A549 (cell line): Measurements from ENCODE around the gene CD200R1. TPM values are rescaled to one million over a fixed set of nuclear protein-coding genes. Genes with fewer than 3 reads are reported as not detected.

Experiments used
- ATAC-seq, 2 experiments: fragments of 200-7000 bp in 1 of 2; fragments of >200 bp in 1 of 2; cut with Nextera tagmentation in 1 of 2; cut with Tn5 transposase in 1 of 2; 3 replicates each; pipeline versions ENCODE4 v1.8.0 to v1.9.1; 2018 to 2020; ENCODE audit warnings: mild to moderate bottlenecking in 1 of 2, moderate library complexity in 1 of 2
- CTCF ChIA-PET: fragments of 300-600 bp; sonication (Branson Sonifier 250); formaldehyde crosslinking; extraction: SDS; loops from one replicate; lab custom pipeline; 2021; ENCODE audit warnings: antibody characterized with exemption, inconsistent platforms; lab: Yijun Ruan, JAX
- POLR2A ChIA-PET: fragments of 350-600 bp; formaldehyde crosslinking; extraction: SDS; loops from one replicate; lab custom pipeline; 2021; ENCODE audit warnings: antibody characterized with exemption, inconsistent platforms; lab: Yijun Ruan, JAX
- DNase-seq, 2 experiments: peaks; one replicate each; pipeline versions ENCODE4 v3.0.0 to v3.0.0-alpha.2; 2011 to 2016; ENCODE audit warnings: low read depth in 1 of 2, low spot score in 1 of 2
- FAIRE-seq: peaks from 2 replicates; lab custom pipeline; 2011; peaks lifted over from hg19 to GRCh38; lab: Jason Lieb, UNC
- H3K27ac ChIP-seq, 2 experiments: fragments of >200 bp; sonication (Bioruptor Twin); formaldehyde crosslinking; 3 replicates each; pipeline ENCODE4 v1.5.1; 2016 to 2017
- H3K4me1 ChIP-seq: fragments of >200 bp; sonication (Bioruptor Twin); formaldehyde crosslinking; 3 replicates; pipeline ENCODE4 v1.6.1; 2016
- H3K4me2 ChIP-seq: fragments of >200 bp; sonication (Bioruptor Twin); formaldehyde crosslinking; 3 replicates; pipeline ENCODE4 v1.6.1; 2016
- H3K4me3 ChIP-seq: fragments of >200 bp; sonication (Bioruptor Twin); formaldehyde crosslinking; 3 replicates; pipeline ENCODE4 v1.5.1; 2016
- H3K9me3 ChIP-seq: fragments of >200 bp; sonication (Bioruptor Twin); formaldehyde crosslinking; 3 replicates; pipeline ENCODE4 v1.6.1; 2016
- ATOH8 ChIP-seq: fragments of 250-450 bp; sonication (Bioruptor Pico); IDR thresholded peaks from 2 replicates; pipeline ENCODE4 v1.5.0; 2020; ENCODE audit warnings: low read depth, mild to moderate bottlenecking, moderate library complexity
- CTCF ChIP-seq: fragments of >200 bp; sonication (Bioruptor Twin); formaldehyde crosslinking; IDR thresholded peaks from 3 replicates; pipeline ENCODE4 v1.5.1; 2016
- EHMT2 ChIP-seq: fragments of 200-600 bp; sonication (generic); IDR thresholded peaks from 2 replicates; pipeline ENCODE4 v1.6.1; 2016; ENCODE audit warnings: antibody characterized with exemption, low read depth, mild to moderate bottlenecking, moderate library complexity
- EP300 ChIP-seq, 2 experiments: fragments of >200 bp; sonication (Bioruptor Twin); formaldehyde crosslinking; IDR thresholded peaks; 2 replicates in 1 of 2; 3 replicates in 1 of 2; pipeline ENCODE4 v1.6.1; 2016 to 2017
- FOSB ChIP-seq: fragments of 250-450 bp; sonication (Bioruptor Pico); IDR thresholded peaks from 2 replicates; pipeline ENCODE4 v1.5.0; 2020; ENCODE audit warnings: mild to moderate bottlenecking, moderate library complexity
- FOSL2 ChIP-seq, 2 experiments: fragments of 450-650 bp in 1 of 2; fragments of >200 bp in 1 of 2; sonication (Bioruptor Twin) in 1 of 2; formaldehyde crosslinking; IDR thresholded peaks; 2 replicates each; pipeline versions ENCODE4 v1.5.0 to v1.6.1; 2016 to 2020; ENCODE audit warnings: mild to moderate bottlenecking in 1 of 2, moderate library complexity in 1 of 2
- FOXS1 ChIP-seq: fragments of 250-450 bp; sonication (Bioruptor Pico); IDR thresholded peaks from 2 replicates; pipeline ENCODE4 v1.5.0; 2020; ENCODE audit warnings: mild to moderate bottlenecking, moderate library complexity
- GATA3 ChIP-seq: IDR thresholded peaks from 2 replicates; pipeline ENCODE4 v1.6.1; 2012; ENCODE audit warnings: borderline replicate concordance
- HMGXB4 ChIP-seq: fragments of 250-450 bp; sonication (Bioruptor Pico); IDR thresholded peaks from 2 replicates; pipeline ENCODE4 v1.5.0; 2021; ENCODE audit warnings: mild to moderate bottlenecking, moderate library complexity, borderline replicate concordance
- HOXB13 ChIP-seq: fragments of 250-450 bp; sonication (Bioruptor Pico); IDR thresholded peaks from 2 replicates; pipeline ENCODE4 v1.5.0; 2020; ENCODE audit warnings: low read depth, mild to moderate bottlenecking, moderate library complexity
- HOXB5 ChIP-seq: fragments of 250-450 bp; sonication (Bioruptor Pico); IDR thresholded peaks from 2 replicates; pipeline ENCODE4 v1.5.0; 2020; ENCODE audit warnings: mild to moderate bottlenecking, moderate library complexity
- JUN ChIP-seq, 2 experiments: fragments of >200 bp; sonication (Bioruptor Twin); formaldehyde crosslinking; IDR thresholded peaks; 2 replicates in 1 of 2; 3 replicates in 1 of 2; pipeline ENCODE4 v1.6.1; 2016 to 2017
- KDM1A ChIP-seq: fragments of 200-600 bp; sonication (generic); IDR thresholded peaks from 2 replicates; pipeline ENCODE4 v1.6.1; 2016; ENCODE audit warnings: low read depth, mild to moderate bottlenecking
- KDM5A ChIP-seq: fragments of 200-600 bp; sonication (generic); IDR thresholded peaks from 2 replicates; pipeline ENCODE4 v1.6.1; 2016; ENCODE audit warnings: antibody characterized with exemption, mild to moderate bottlenecking
- MAFK ChIP-seq: fragments of 450-650 bp; IDR thresholded peaks from 2 replicates; pipeline ENCODE4 v1.6.1; 2014; ENCODE audit not compliant: partially characterized antibody
- MAZ ChIP-seq: fragments of 150-350 bp; IDR thresholded peaks from 2 replicates; pipeline ENCODE4 v1.6.1; 2014; ENCODE audit warnings: antibody characterized with exemption, low read depth, low read length, borderline replicate concordance
- PBX3 ChIP-seq: IDR thresholded peaks from 2 replicates; pipeline ENCODE4 v1.6.1; 2012
- RAD21 ChIP-seq, 2 experiments: fragments of >200 bp in 1 of 2; sonication (Bioruptor Twin) in 1 of 2; formaldehyde crosslinking in 1 of 2; IDR thresholded peaks in 1 of 2; conservative IDR thresholded peaks in 1 of 2; 2 replicates in 1 of 2; 3 replicates in 1 of 2; pipeline ENCODE4 v1.6.1; 2012 to 2018; ENCODE audit warnings: inconsistent platforms in 1 of 2
- RCOR1 ChIP-seq: fragments of 150-350 bp; IDR thresholded peaks from 2 replicates; pipeline ENCODE4 v1.6.1; 2014; ENCODE audit warnings: antibody characterized with exemption, low read length, low read depth
- RFX5 ChIP-seq: fragments of 450-650 bp; IDR thresholded peaks from 2 replicates; pipeline ENCODE4 v1.7.1; 2014; ENCODE audit warnings: antibody characterized with exemption, mild to moderate bottlenecking, moderate library complexity
- RNF2 ChIP-seq: fragments of 200-600 bp; sonication (generic); IDR thresholded peaks from 2 replicates; pipeline ENCODE4 v1.6.1; 2016; ENCODE audit warnings: low read depth, mild to moderate bottlenecking, antibody characterized with exemption, moderate library complexity, borderline replicate concordance
- SREBF2 ChIP-seq: fragments of 450-650 bp; IDR thresholded peaks from 2 replicates; pipeline ENCODE4 v1.6.1; 2014; ENCODE audit warnings: mild to moderate bottlenecking, moderate library complexity
- ZC3H11A ChIP-seq: fragments of 450-650 bp; IDR thresholded peaks from 2 replicates; pipeline ENCODE4 v1.6.1; 2014; ENCODE audit warnings: antibody characterized with exemption, mild to moderate bottlenecking
- ZNF302 ChIP-seq: fragments of 250-450 bp; sonication (Bioruptor Pico); IDR thresholded peaks from 2 replicates; pipeline ENCODE4 v1.9.0; 2021; ENCODE audit warnings: inconsistent platforms, mild to moderate bottlenecking, moderate library complexity
- WGBS: methylation state at CpG from one replicate; pipeline ENCODE4 v1.1.6; 2017; ENCODE audit errors: missing lambda C conversion rate; 5-methylcytosine and 5-hydroxymethylcytosine counted together
- polyA plus RNA-seq, 4 experiments: library from polyadenylated mRNA; depleted of rRNA in 3 of 4; stranded (reverse); fragments of >200 nt; fragmentation: RNase III in 1 of 4; extraction: RNeasy Plus Mini Kit Qiagen cat#74134 plus additional on column Dnase treatment in 1 of 4; gene quantifications; 2 replicates in 3 of 4; 3 replicates in 1 of 4; pipeline ENCODE4 v1.2.3, GENCODE V29; 2011 to 2017

CD200R1 gene
- polyA plus RNA-seq, 2 of the 4 experiments (the other 2 are of a cell fraction), result 0.08 to 0.12 TPM

GRCh38 chr3:113018536-113019181, 43.8 kb upstream of the CD200R1 start:
- ChIA-PET POLR2A (interaction anchor here (0.6 to 2.2 kb wide), 7 partner anchors 8 to 496 kb away, joined by 3 to 13 read pairs (median 6); partner anchors contain the start of genes GTPBP8 and SPICE1), CTCF (interaction anchor here (0.8 to 2.5 kb wide), 10 partner anchors 8 to 376 kb away, joined by 3 to 8 read pairs (median 4); no protein-coding TSS in a partner anchor)
- 8% methylated on average over 13 of the region's 13 CpGs for WGBS
- Histone ChIP-seq H3K4me1 (peaks cover 13% of the 10 kb centered on the region), H3K4me3 (peak overlapping the region; percentile 90), H3K4me2 (peak overlapping the region; percentile 89), H3K9me3 (no peaks in the 10 kb centered on the region), H3K27ac (peak overlapping the region; percentile 97 to 98)
- DNase-seq (no peak), ATAC-seq (peak in 1 of 2 experiments; percentile 22; a peak in 4 of 6 replicates)
- TF ChIP-seq EHMT2, result no peak
- TF ChIP-seq KDM1A, result 0 out of 2 replicates have a peak, but pooled peaks have one; percentile 44
- TF ChIP-seq, all 56 proteins: peak for 1
- no peak for FAIRE-seq

- FAIRE-seq (no peak), DNase-seq (no peak), ATAC-seq (no peak)
- Histone ChIP-seq H3K9me3 (no peaks in the 10 kb centered on the region), H3K4me3 (no peak overlapping the region), H3K4me1 (peaks cover 8% of the 10 kb centered on the region), H3K27ac (no peak overlapping the region), H3K4me2 (no peak overlapping the region)
- TF ChIP-seq MAZ, result no peak
- TF ChIP-seq JUN (IDR thresholded peaks at IDR 0.05), result no peak
- TF ChIP-seq RAD21 (conservative IDR thresholded peaks at IDR 0.05 in 1 of 2, IDR thresholded peaks at IDR 0.05 in 1 of 2), result no peak
- no peak for TF ChIP-seq SREBF2
- no peak for TF ChIP-seq CTCF
- no peak for TF ChIP-seq FOSL2 (IDR thresholded peaks at IDR 0.05)
- no peak for TF ChIP-seq FOSL2 (CRISPR knock-in tag; IDR thresholded peaks at IDR 0.05)
- TF ChIP-seq EHMT2, result no peak
- no peak for TF ChIP-seq HOXB13 (CRISPR knock-in tag)
- no peak for TF ChIP-seq KDM1A
- TF ChIP-seq RNF2, result no peak
- POLR2A ChIA-PET, result interaction anchor here (0.7 kb wide), 1 partner anchor 1250 kb away, joined by 3 read pairs; no protein-coding TSS in a partner anchor
- CTCF ChIA-PET, result interaction anchor here (0.6 to 2.0 kb wide), 5 partner anchors 9 to 450 kb away, joined by 3 to 6 read pairs (median 3); no protein-coding TSS in a partner anchor
These were observed 38.7 kb upstream of the CD200R1 start for GRCh38 chr3:113013593-113013992.

GRCh38 chr3:113008117-113008516, 33.2 kb upstream of the CD200R1 start:
- POLR2A ChIA-PET, result interaction anchor here (1.1 kb wide), 1 partner anchor 446 kb away, joined by 3 read pairs; the partner anchor contains the start of genes ATG3 and SLC35A5
- DNase-seq, result no peak
- Histone ChIP-seq H3K9me3 (no peaks in the 10 kb centered on the region), H3K4me2 (no peak overlapping the region), H3K4me3 (no peak overlapping the region), H3K4me1 (no peaks in the 10 kb centered on the region), H3K27ac (no peak overlapping the region)
- CTCF ChIA-PET, result interaction anchor here (0.6 to 1.4 kb wide), 5 partner anchors 13 to 910 kb away, joined by 3 to 6 read pairs (median 3); no protein-coding TSS in a partner anchor
- ATAC-seq, result no peak
- FAIRE-seq, result no peak
- WGBS, result 78% methylated on average over 3 of the region's 3 CpGs
- TF ChIP-seq MAFK (no peak), FOXS1 (CRISPR knock-in tag) (no peak), HOXB5 (CRISPR knock-in tag) (no peak), HMGXB4 (no peak), PBX3 (no peak), MAZ (no peak), ZNF302 (no peak), EP300 (IDR thresholded peaks at IDR 0.05) (no peak), RFX5 (no peak), ZC3H11A (no peak), KDM5A (no peak), FOSB (CRISPR knock-in tag) (no peak), RCOR1 (no peak), GATA3 (no peak), CTCF (no peak), ATOH8 (CRISPR knock-in tag) (no peak)
